ENCODE data around the gene STIMATE.

Gene STIMATE

DNA sequence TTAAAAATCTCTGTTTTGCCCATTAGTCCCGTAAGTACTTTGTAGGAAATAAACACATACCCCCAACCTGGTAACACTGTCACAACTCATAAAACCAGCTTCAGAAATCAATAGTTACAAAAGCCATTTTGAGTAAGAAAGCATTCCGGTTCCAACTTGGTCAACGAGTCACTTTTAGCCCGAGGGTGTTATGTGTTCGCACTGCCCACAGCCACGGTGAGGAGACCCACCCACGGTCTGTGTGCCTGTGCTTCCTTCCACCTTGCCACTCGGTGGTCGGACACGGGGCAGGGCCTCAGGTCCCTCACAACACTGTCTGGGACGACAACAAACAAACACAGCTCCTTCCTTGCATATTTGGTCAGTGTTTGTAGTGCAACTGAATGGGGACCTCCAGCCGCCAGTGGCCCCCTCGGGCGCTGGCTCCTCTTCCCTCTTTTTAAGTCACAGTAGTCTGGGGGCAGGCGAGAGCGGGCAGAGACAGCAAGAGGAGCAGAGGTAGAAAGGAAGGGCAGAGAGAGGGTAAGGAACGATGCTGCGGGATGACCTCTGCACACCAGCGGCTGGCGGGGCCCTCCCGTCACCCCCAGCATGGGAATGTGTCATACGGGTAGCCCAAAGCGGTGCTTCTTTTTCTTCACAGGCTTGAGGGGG, 57.3 kb downstream of the STIMATE start:
- DNase-seq = no peak

DNA sequence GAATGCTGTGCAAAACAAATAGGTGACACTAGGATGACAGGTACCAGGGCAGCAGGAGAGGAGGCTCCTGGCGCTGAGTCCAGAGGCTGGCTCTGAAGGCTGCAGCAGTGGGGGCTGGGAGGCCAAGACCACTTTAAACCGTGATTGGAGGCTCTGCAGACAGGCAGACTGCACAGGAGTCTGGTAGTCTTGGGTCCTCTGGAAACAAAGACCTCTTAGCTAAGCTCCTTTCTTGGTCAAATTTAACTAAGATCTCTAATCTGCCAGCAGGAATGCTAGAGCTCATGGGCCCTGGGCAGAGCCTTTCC, 58.1 kb downstream of the STIMATE start:
- no peak for DNase-seq

- no peak for DNase-seq
Measured at GRCh38 chr3:52838561-52839267, 58.6 kb downstream of the STIMATE start.

- no peak for DNase-seq
Measured at GRCh38 chr3:52836986-52837385, 60.4 kb downstream of the STIMATE start.

GRCh38 chr3:52836471-52836845, 60.9 kb downstream of the STIMATE start:
- DNase-seq = no peak

GRCh38 chr3:52835766-52836470, 61.4 kb downstream of the STIMATE start:
- no peak for DNase-seq

GRCh38 chr3:52834871-52835501, 62.4 kb downstream of the STIMATE start, which contains the start of gene MUSTN1:
Gene MUSTN1, minus strand, starts transcription at chr3:52835019. Its CDS starts 71 bp downstream, at chr3:52834948.
- DNase-seq = no peak

GRCh38 chr3:52833202-52833601, 64.1 kb downstream of the STIMATE start:
- no peak for DNase-seq

- DNase-seq = no peak
Measured at GRCh38 chr3:52831500-52832301, 65.6 kb downstream of the STIMATE start.

- DNase-seq = no peak
Measured at GRCh38 chr3:52830535-52831258, 66.7 kb downstream of the STIMATE start, which contains the start of gene ITIH4. Gene ITIH4, minus strand, starts transcription at chr3:52830672. Its CDS starts 30 bp downstream, at chr3:52830642.

DNA sequence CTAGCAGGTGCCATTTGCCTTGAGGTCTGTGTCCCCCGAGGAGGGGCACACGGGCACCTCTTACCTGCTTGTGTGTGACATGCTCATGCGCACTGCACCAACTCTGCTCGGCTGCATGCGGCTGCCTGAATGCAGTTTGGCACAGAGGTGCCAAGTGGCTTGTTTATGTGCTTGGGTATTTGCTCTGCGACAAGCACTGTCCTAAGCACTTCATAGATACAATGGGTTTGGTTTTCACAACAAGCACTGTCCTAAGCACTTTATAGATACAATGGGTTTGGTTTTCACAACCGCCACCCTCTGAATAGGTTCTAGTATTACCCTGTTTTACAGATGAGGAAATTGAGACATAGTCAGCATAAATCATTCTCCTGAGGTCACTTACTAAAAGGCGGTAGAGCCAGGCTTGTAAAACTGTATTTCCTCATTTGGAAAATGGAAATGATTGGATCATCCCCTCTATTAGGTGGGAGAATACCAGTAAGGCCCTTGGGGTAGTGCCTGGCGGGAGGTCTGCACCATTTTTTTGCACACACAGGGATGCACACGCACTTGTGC, 67.4 kb downstream of the STIMATE start:
- no peak for DNase-seq

DNA sequence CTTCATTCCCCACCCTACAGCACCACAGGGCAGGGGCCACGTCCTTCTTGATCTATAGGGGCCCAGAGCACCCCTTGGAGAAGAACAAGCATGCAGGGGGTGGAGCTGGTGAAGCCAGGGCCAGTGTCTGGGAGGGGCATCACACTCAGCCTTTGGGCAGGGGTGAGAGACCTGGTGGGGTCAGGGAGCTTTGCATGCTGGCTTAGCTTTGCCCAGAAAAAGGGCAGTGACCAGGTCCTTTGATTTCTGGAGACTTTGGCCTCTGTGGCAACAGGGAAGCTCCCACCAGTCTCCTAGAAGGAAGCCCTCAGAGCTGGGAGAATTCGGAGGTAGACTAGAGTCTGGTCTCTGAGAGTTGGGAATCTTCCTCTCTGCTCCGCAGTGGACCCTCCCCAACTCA, 67.9 kb downstream of the STIMATE start:
- no peak for DNase-seq

DNA sequence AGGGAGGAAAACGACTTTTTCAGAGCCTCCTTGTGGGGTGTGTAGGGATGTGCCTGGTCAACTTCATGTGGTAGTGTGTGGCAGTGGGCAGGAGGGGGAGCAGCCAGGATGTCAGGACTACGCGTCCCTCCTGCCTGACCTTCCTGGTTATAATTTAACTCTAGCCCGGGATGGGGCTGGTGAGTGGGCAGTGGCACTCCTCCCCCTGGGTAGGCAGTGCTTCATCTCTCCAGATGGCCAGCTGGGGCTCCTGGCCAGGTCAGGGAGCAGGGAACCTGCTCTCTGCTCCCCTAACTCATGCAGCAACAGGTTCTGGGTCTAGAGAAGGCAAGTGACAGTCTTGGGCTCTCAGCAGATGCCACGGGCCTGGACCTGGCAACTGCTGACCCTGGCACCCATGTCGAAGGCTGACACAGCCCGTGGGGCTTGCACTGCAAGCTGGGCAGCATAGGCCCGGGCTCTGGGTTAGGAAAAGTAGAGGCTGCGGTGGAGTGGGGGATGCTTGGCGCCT, 69.4 kb downstream of the STIMATE start:
- no peak for DNase-seq

GRCh38 chr3:52827441-52827840, 69.9 kb downstream of the STIMATE start:
- no peak for DNase-seq

GRCh38 chr3:52824037-52824436, 73.3 kb downstream of the STIMATE start:
- DNase-seq = no peak

DNA sequence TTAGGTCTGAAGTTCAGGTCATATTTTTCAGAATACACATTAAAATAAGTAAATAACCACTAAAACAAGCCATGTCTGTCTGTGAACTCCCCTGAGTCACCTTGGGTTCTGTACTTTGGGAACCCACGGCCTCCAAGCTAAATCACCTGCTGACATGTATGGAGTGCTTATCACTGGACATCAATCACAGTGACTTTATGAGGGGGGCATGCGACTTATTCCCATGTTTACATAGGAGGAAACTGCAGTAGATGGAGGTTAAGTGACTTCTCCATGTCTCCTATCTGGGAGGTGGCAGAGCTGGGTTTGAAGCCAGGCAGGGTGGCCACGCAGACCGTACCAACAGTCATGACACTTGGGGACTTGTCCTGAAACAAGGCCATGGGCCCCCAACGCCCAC, 75.0 kb downstream of the STIMATE start:
- no peak for DNase-seq

- no peak for DNase-seq
Measured at GRCh38 chr3:52820736-52821135, 76.6 kb downstream of the STIMATE start.

GRCh38 chr3:52819936-52820335, 77.4 kb downstream of the STIMATE start:
- DNase-seq = no peak

DNA sequence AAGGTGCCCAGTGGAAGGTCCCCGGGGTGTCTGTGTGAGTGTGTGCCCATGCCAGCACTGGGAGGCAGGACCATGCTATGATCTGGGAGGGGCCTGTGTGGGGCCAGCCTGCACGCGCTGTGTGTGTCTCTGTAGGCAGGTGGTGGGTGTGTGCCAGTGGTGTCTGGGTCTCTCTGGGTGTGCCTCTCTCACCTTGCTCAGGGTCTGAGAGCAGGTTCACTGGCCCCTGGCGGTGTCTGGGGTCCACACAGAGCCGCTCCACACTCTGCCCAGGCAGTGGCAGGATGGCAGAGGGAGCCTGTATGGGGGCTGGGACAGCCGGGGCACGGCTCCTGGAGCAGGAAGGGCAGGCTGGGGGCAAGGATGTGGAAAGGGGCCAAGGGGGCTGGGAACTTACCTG, 79.5 kb downstream of the STIMATE start:
- DNase-seq = no peak

GRCh38 chr3:52817221-52817620, 80.1 kb downstream of the STIMATE start:
- no peak for DNase-seq

DNA sequence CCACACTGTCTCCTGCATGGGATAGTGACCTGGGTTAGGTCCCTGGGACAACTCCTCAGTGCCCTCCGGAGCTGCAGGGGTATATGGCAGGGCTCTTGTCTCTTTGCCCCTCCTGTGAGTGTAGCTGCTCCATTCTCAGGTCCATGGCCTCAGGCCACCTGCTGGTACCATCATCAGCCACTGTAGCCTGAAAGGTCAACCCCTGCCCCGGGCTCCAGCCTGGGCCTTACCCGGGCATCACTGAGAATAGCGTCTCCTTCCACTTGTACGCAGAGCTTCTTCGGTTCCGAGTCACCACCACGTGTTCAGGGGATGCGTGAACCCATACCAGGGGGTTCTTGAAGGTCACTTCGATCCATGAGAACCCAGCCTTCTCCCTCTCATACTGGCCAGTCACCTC, 80.7 kb downstream of the STIMATE start:
- no peak for DNase-seq

- no peak for DNase-seq
Measured at GRCh38 chr3:52816199-52816598, 81.1 kb downstream of the STIMATE start.

All from CD4-positive, alpha-beta T cell treated with Interleukin-15 for 1 hour (primary cell).